ENCODE measurements around the gene REG1A. TPM values are rescaled to one million over a fixed set of nuclear protein-coding genes. Genes with fewer than 3 reads are reported as not detected.

REG1A gene, protein sequence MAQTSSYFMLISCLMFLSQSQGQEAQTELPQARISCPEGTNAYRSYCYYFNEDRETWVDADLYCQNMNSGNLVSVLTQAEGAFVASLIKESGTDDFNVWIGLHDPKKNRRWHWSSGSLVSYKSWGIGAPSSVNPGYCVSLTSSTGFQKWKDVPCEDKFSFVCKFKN
- not detected for total RNA-seq

DNA sequence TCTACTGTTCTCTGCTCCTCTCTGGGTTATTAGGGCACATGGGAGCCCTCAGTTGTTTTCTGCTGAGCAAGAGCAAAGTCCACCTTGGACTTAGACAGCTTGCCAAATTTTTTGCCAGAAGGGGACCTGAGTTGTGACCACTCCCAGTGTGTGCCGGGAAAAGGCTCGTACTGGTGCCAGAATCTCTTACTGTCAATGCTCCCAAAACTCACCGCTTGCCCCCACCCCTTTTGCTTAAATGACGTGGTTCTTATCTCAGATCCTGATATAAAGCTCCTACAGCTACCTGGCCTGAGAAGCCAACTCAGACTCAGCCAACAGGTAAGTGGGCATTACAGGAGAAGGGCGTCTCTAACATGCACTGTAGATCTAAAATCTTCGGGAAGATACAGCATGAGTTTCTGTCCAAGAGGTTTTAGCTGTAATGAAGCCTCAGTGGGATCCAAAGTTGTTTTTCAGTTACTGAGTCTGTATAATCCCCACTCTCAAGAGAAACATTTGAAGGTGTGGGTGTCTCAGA lies at the start of gene REG1A:
Gene REG1A, plus strand, starts transcription at position 295 of the 520 bp plus-strand sequence. CDS start 374 bp downstream, outside the sequence.
- Histone ChIP-seq H3K4me1 (no peaks in the 10 kb centered on the region), H3K4me3 (no peak within 1 kb of the TSS), H3K36me3 (no peaks in the 10 kb centered on the region), H3K27ac (no peak within 1 kb of the TSS), H3K9me3 (no peaks in the 10 kb centered on the region), H3K27me3 (no peaks in the 10 kb centered on the region)
- intact Hi-C loops (cut with DNase I): no loop called here
- WGBS, 2 donors: 68 to 74% methylated on average over 6 of the region's 6 CpGs
- no peak for DNase-seq
- no peak for TF ChIP-seq POLR2A (IDR thresholded peaks at IDR 0.05)
- TF ChIP-seq, protein P1, sequence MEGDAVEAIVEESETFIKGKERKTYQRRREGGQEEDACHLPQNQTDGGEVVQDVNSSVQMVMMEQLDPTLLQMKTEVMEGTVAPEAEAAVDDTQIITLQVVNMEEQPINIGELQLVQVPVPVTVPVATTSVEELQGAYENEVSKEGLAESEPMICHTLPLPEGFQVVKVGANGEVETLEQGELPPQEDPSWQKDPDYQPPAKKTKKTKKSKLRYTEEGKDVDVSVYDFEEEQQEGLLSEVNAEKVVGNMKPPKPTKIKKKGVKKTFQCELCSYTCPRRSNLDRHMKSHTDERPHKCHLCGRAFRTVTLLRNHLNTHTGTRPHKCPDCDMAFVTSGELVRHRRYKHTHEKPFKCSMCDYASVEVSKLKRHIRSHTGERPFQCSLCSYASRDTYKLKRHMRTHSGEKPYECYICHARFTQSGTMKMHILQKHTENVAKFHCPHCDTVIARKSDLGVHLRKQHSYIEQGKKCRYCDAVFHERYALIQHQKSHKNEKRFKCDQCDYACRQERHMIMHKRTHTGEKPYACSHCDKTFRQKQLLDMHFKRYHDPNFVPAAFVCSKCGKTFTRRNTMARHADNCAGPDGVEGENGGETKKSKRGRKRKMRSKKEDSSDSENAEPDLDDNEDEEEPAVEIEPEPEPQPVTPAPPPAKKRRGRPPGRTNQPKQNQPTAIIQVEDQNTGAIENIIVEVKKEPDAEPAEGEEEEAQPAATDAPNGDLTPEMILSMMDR (IDR thresholded peaks at IDR 0.05): no peak

GRCh38 chr2:79071078-79071477 lies 49.2 kb upstream of the REG1A start:
- H3K27me3 ChIP-seq: no peaks in the 10 kb centered on the region
- H3K4me3 ChIP-seq: no peak overlapping the region
- no peak overlapping the region for H3K27ac ChIP-seq
- no peaks in the 10 kb centered on the region for H3K4me1 ChIP-seq
- no peaks in the 10 kb centered on the region for H3K36me3 ChIP-seq
- no peak for DNase-seq
- intact Hi-C loops (cut with DNase I): no loop called here
- 72 to 78% methylated on average over 2 of the region's 2 CpGs for WGBS, 2 donors
- TF ChIP-seq POLR2A (IDR thresholded peaks at IDR 0.05): no peak
- TF ChIP-seq, protein P1 (IDR thresholded peaks at IDR 0.05): no peak
- H3K9me3 ChIP-seq: no peaks in the 10 kb centered on the region

DNA sequence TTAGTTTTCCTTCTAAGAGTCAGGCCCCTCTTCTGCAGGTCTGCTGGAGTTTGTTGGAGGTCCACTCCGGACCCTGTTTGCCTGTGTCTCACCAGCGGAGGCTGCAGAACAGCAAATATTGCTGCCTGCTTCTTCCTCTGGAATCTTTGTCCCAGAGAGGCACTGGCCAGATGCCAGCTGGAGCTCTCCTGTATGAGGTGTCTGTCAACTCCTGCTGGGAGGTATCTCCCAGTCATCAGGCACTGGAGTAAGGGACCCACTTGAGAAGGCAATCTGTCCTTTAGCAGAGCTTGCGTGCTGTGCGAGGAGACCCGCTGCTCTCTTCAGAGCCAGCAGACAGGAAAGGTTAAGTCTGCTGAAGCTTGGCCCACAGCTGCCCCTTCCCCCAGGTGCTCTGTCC lies 37.3 kb upstream of the REG1A start:
- no peak overlapping the region for H3K27ac ChIP-seq
- H3K36me3 ChIP-seq: no peaks in the 10 kb centered on the region
- 83 to 88% methylated on average over 3 to 4 of the region's 5 CpGs for WGBS, 2 donors
- no peaks in the 10 kb centered on the region for H3K4me1 ChIP-seq
- H3K9me3 ChIP-seq: peaks cover 0 to 3% (median 0%) of the 10 kb centered on the region in 3 donors
- no peaks in the 10 kb centered on the region for H3K27me3 ChIP-seq
- H3K4me3 ChIP-seq: no peak overlapping the region
- TF ChIP-seq POLR2A (IDR thresholded peaks at IDR 0.05): no peak
- TF ChIP-seq, protein P1 (IDR thresholded peaks at IDR 0.05): no peak
- no peak for DNase-seq
- intact Hi-C loops (cut with DNase I): no loop called here

DNA sequence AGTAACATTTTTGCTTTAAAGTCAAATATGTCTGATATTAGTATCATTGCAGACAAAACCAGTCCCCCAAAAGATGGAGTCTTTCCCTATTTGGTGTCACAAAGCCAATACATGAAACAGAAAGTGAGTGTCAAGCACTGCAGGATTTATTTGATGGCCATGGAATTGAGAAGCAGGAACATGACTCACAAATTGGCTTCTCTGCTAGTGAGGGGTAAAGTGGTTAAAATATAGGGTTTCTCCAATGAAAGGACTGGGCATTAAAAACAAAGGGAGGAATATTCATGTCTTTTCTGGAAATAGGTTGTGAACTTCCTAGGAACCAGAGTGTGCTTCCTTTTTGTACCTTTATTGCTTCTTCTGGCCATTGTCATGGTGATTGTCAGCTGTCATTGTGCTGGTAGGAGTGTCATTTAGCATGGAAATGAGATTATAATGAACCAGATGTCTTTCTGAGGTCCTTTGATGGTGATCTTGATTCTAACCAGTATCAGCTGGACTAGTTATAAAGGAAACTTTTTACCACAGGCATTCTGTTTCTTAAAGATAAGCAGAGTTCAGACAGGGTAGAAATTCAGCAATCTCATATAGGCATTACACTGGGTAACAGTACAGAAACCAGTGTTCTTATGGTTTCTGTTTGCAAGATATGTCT lies 36.6 kb upstream of the REG1A start:
- H3K4me1 ChIP-seq: no peaks in the 10 kb centered on the region
- no peak overlapping the region for H3K27ac ChIP-seq
- no peaks in the 10 kb centered on the region for H3K36me3 ChIP-seq
- H3K4me3 ChIP-seq: no peak overlapping the region
- DNase-seq: no peak
- no peak for TF ChIP-seq POLR2A (IDR thresholded peaks at IDR 0.05)
- TF ChIP-seq, protein P1 (IDR thresholded peaks at IDR 0.05): no peak
- intact Hi-C loops (cut with DNase I): no loop called here
- no peaks in the 10 kb centered on the region for H3K27me3 ChIP-seq
- H3K9me3 ChIP-seq: no peaks in the 10 kb centered on the region

DNA sequence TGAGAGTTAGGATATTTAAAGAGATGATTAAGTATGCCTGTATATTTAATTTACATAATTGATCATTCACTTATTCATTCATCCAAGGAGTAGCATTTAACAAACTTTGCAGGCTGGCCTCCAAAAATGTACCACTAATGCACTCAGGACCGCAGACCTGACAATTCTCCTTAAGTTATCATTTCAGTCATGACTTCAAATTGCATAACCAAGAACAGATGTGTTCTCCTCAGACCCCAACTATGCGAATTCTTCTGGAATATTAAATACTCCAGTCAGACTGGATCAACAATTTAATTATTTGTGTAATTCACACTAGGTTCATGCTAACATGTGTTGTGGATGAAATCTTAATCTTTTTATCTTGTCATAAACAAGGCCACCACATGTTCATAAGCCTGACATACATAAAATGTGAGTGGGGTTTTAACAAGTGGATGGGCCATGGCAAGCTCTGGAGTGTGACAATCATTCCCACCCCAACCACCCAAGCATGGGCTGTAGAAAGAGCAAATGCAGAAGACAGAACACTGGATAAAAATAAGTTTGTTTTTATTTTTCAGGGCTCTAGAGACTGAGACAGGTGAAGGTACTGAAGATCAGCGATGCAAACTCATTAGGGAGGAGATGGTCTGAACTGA lies 35.7 kb upstream of the REG1A start:
- no peak overlapping the region for H3K27ac ChIP-seq
- no peaks in the 10 kb centered on the region for H3K9me3 ChIP-seq
- no peaks in the 10 kb centered on the region for H3K4me1 ChIP-seq
- no peak for TF ChIP-seq POLR2A (IDR thresholded peaks at IDR 0.05)
- TF ChIP-seq, protein P1 (IDR thresholded peaks at IDR 0.05): no peak
- DNase-seq: no peak
- H3K4me3 ChIP-seq: no peak overlapping the region
- 63 to 69% methylated on average over 3 of the region's 3 CpGs for WGBS, 2 donors
- intact Hi-C loops (cut with DNase I): no loop called here
- no peaks in the 10 kb centered on the region for H3K27me3 ChIP-seq
- H3K36me3 ChIP-seq: no peaks in the 10 kb centered on the region

All from esophagus squamous epithelium (tissue), 5 donors.